ENCODE data around the gene SH3BP2. TPM values are rescaled to one million over a fixed set of nuclear protein-coding genes. Genes with fewer than 3 reads are reported as not detected.

Gene SH3BP2
- total and polyA plus RNA-seq, 10 of the 15 experiments (the other 5 are each of a cell fraction or from before 2014, with no cell fraction given) = 1.1 to 61.8 (median 23.9) TPM

GRCh38 chr4:2806390-2807355 lies 13.8 kb downstream of the SH3BP2 start:
- Histone ChIP-seq H3K27me3 (replicated peaks in 1 of 2; ENCODE audit: control insufficient read depth in 2 of 2, insufficient read depth in 2 of 2, low read length in 1 of 2) (no peaks in the 10 kb centered on the region), H3K27ac (ENCODE audit: control insufficient read depth, insufficient read depth) (no peak overlapping the region), H3K4me2 (ENCODE audit: control insufficient read depth, insufficient read depth) (peak overlapping the region; percentile 65; the same call in 1 of the 2 replicates), H3K9ac (ENCODE audit: control insufficient read depth, insufficient read depth, low read length) (peak overlapping the region; percentile 30; the same call in 1 of the 2 replicates), H3K4me1 (ENCODE audit: control insufficient read depth, insufficient read depth, low read length) (peaks cover 35% of the 10 kb centered on the region), H3K4me3 (no peak overlapping the region), H2AFZ (ENCODE audit: control insufficient read depth, low read depth, low read length) (no peak overlapping the region), H3K9me3 (replicated peaks; ENCODE audit: control insufficient read depth, insufficient read depth, low read length) (no peaks in the 10 kb centered on the region), H3K79me2 (ENCODE audit: control insufficient read depth, insufficient read depth, low read length) (peaks cover 17% of the 10 kb centered on the region), H4K20me1 (ENCODE audit: control insufficient read depth, insufficient read depth) (no peaks in the 10 kb centered on the region), H3K36me3 (ENCODE audit: control insufficient read depth in 2 of 2, insufficient read depth in 2 of 2, low read length in 1 of 2) (no peaks in the 10 kb centered on the region; a peak in 2 of 4 replicates)
- peak; percentile 29 for ATAC-seq
- ChIA-PET POLR2A (interaction anchor here (1.5 kb wide), 1 partner anchor 10 kb away, joined by 3 read pairs; no protein-coding TSS in a partner anchor), SMC1A (ENCODE audit: uncharacterized antibody, unreplicated experiment) (no interaction called here), RAD21 (ENCODE audit: unreplicated experiment) (no interaction called here), CTCF (no interaction called here)
- no peak for DNase-seq (ENCODE audit: low read depth, low spot score)
- in situ Hi-C loops (cut with MboI) = no loop called here
- no peak for FAIRE-seq
- 45% methylated on average over 28 of the region's 28 CpGs for WGBS (ENCODE audit: insufficient coverage, insufficient replicate concordance, low lambda C conversion rate, missing lambda C conversion rate)
- BruUV-seq (replicated peaks) = no TSS peak
- intact Hi-C loops (cut with micrococcal nuclease; ENCODE audit: unreplicated experiment) = no loop called here
- TF ChIP-seq ZNF24 (IDR thresholded peaks at IDR 0.05) = peak; percentile 83
- no peak for TF ChIP-seq BACH1 (IDR thresholded peaks at IDR 0.05; ENCODE audit: borderline replicate concordance)

DNA sequence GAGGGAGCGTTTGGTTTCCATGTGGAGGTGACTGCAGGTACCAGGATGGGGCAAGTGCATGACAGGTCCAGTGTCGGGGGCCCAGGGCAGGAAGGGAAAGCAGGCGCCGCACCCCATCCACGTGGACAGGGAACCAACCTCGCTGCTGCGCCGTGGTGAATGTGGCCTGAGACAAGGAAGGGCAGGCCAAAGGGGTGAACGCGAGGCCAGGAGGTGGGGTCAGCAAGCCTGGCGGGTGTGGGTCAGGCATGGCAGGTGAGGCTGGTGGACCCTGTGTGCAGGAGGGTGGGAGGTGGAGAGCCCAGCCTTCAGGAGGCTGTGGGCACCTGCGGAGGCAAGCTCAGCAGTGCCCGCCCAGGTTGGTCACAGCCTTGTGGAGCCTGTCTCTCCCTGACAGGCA lies 14.7 kb downstream of the SH3BP2 start:
- intact Hi-C loops (cut with micrococcal nuclease; ENCODE audit: unreplicated experiment) = no loop called here
- WGBS (ENCODE audit: insufficient coverage, insufficient replicate concordance, low lambda C conversion rate, missing lambda C conversion rate) = 93% methylated on average over 13 of the region's 13 CpGs
- no peak for TF ChIP-seq E4F1 (IDR thresholded peaks at IDR 0.05; ENCODE audit: borderline replicate concordance, partially characterized antibody)
- no peak for TF ChIP-seq KLF5 (IDR thresholded peaks at IDR 0.05; ENCODE audit: partially characterized antibody)
- TF ChIP-seq ZZZ3 (IDR thresholded peaks at IDR 0.05; ENCODE audit: control insufficient read depth, insufficient read length, low read depth) = no peak
- no peak for TF ChIP-seq ZNF622 (IDR thresholded peaks at IDR 0.05)
- no peak for TF ChIP-seq GATAD2B (conservative IDR thresholded peaks at IDR 0.05; ENCODE audit: low read depth)
- TF ChIP-seq, protein P1, sequence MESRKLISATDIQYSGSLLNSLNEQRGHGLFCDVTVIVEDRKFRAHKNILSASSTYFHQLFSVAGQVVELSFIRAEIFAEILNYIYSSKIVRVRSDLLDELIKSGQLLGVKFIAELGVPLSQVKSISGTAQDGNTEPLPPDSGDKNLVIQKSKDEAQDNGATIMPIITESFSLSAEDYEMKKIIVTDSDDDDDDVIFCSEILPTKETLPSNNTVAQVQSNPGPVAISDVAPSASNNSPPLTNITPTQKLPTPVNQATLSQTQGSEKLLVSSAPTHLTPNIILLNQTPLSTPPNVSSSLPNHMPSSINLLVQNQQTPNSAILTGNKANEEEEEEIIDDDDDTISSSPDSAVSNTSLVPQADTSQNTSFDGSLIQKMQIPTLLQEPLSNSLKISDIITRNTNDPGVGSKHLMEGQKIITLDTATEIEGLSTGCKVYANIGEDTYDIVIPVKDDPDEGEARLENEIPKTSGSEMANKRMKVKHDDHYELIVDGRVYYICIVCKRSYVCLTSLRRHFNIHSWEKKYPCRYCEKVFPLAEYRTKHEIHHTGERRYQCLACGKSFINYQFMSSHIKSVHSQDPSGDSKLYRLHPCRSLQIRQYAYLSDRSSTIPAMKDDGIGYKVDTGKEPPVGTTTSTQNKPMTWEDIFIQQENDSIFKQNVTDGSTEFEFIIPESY (IDR thresholded peaks at IDR 0.05) = no peak
- TF ChIP-seq MXI1 (IDR thresholded peaks at IDR 0.05; ENCODE audit: low read depth, low read length) = no peak
- TF ChIP-seq WRNIP1 (IDR thresholded peaks at IDR 0.05; ENCODE audit: borderline replicate concordance, low read depth, low read length) = no peak

More for the DNA sequence above, 14.7 kb downstream of the SH3BP2 start:
- CTCF ChIA-PET = no interaction called here
- SMC1A ChIA-PET (ENCODE audit: uncharacterized antibody, unreplicated experiment) = no interaction called here
- no peak overlapping the region for H3K27ac ChIP-seq (ENCODE audit: control insufficient read depth, insufficient read depth)
- H4K20me1 ChIP-seq (ENCODE audit: control insufficient read depth, insufficient read depth) = no peaks in the 10 kb centered on the region
- no peak overlapping the region for H3K9ac ChIP-seq (ENCODE audit: control insufficient read depth, insufficient read depth, low read length)
- no peaks in the 10 kb centered on the region for H3K9me3 ChIP-seq (replicated peaks; ENCODE audit: control insufficient read depth, insufficient read depth, low read length)
- no peak overlapping the region for H2AFZ ChIP-seq (ENCODE audit: control insufficient read depth, low read depth, low read length)
- POLR2A ChIA-PET = no interaction called here
- H3K79me2 ChIP-seq (ENCODE audit: control insufficient read depth, insufficient read depth, low read length) = peaks cover 23% of the 10 kb centered on the region
- DNase-seq (ENCODE audit: low read depth, low spot score) (no peak), ATAC-seq (no peak), FAIRE-seq (no peak)
- H3K4me1 ChIP-seq (ENCODE audit: control insufficient read depth, insufficient read depth, low read length) = peaks cover 38% of the 10 kb centered on the region
- H3K27me3 ChIP-seq (replicated peaks in 1 of 2; ENCODE audit: control insufficient read depth in 2 of 2, insufficient read depth in 2 of 2, low read length in 1 of 2) = no peaks in the 10 kb centered on the region
- in situ Hi-C loops (cut with MboI) = no loop called here
- RAD21 ChIA-PET (ENCODE audit: unreplicated experiment) = no interaction called here
- no peak overlapping the region for H3K4me3 ChIP-seq
- no peak overlapping the region for H3K4me2 ChIP-seq (ENCODE audit: control insufficient read depth, insufficient read depth)
- BruUV-seq (replicated peaks) = no TSS peak
- no peaks in the 10 kb centered on the region; a peak in 2 of 4 replicates for H3K36me3 ChIP-seq (ENCODE audit: control insufficient read depth in 2 of 2, insufficient read depth in 2 of 2, low read length in 1 of 2)
